Measurements from ENCODE around the gene KIF5C. TPM values are rescaled to one million over a fixed set of nuclear protein-coding genes. Genes with fewer than 3 reads are reported as not detected.

KIF5C gene
- total and polyA plus RNA-seq, 2 experiments from 2014 or later = 45.0 to 49.1 TPM

GRCh38 chr2:148978026-148978685 lies 103.1 kb downstream of the KIF5C start (continued):
- TF ChIP-seq ZNF462 (CRISPR knock-in tag; IDR thresholded peaks at IDR 0.05) = no peak

- H3K4me3 Mint-ChIP-seq = no peak overlapping the region
- no peaks in the 10 kb centered on the region for H3K9me3 Mint-ChIP-seq
- Histone ChIP-seq H3K4me3 (no peak overlapping the region), H3K79me2 (replicated peaks; ENCODE audit: insufficient read depth) (no peaks in the 10 kb centered on the region; the same call in 1 of the 2 replicates), H3K27me3 (ENCODE audit: insufficient read depth) (no peaks in the 10 kb centered on the region), H3K9me2 (ENCODE audit: insufficient read depth) (no peaks in the 10 kb centered on the region), H3K4me1 (ENCODE audit: insufficient read depth) (peaks cover 20% of the 10 kb centered on the region), H4K20me1 (replicated peaks; ENCODE audit: insufficient read depth) (peaks cover 4% of the 10 kb centered on the region; the same call in 1 of the 2 replicates), H3K36me3 (ENCODE audit: insufficient read depth) (no peaks in the 10 kb centered on the region), H3F3A (replicated peaks; ENCODE audit: low read depth) (no peaks in the 10 kb centered on the region), H2AFZ (no peak overlapping the region), H3K27ac (ENCODE audit: low read depth) (no peak overlapping the region), H3K4me2 (no peak overlapping the region)
- peaks cover 45% of the 10 kb centered on the region for H3K36me3 Mint-ChIP-seq (ENCODE audit: low read depth)
- ATAC-seq (no peak), DNase-seq (ENCODE audit: low spot score) (no peak)
- peaks cover 12% of the 10 kb centered on the region for H3K27me3 Mint-ChIP-seq (ENCODE audit: insufficient read depth, low read depth, poor library complexity)
- no peak overlapping the region for H3K27ac Mint-ChIP-seq
- peaks cover 42% of the 10 kb centered on the region for H3K4me1 Mint-ChIP-seq
- no peak for TF ChIP-seq EZH2 (IDR thresholded peaks at IDR 0.05; ENCODE audit: low read depth, unreplicated experiment)
- TF ChIP-seq ZNF331 (CRISPR knock-in tag; IDR thresholded peaks at IDR 0.05; ENCODE audit: low read depth) = no peak
- no peak for TF ChIP-seq STAT1 (IDR thresholded peaks at IDR 0.05; ENCODE audit: unreplicated experiment)
- no peak for TF ChIP-seq CREB1 (CRISPR knock-in tag; IDR thresholded peaks at IDR 0.05; ENCODE audit: low read depth)
- TF ChIP-seq CTCF (conservative IDR thresholded peaks at IDR 0.05; ENCODE audit: low read depth in 2 of 2) = no peak
- no peak for TF ChIP-seq REST (IDR thresholded peaks at IDR 0.05; ENCODE audit: unreplicated experiment)
- TF ChIP-seq POLR2AphosphoS5 (IDR thresholded peaks at IDR 0.05; ENCODE audit: low read depth) = no peak
Observed at GRCh38 chr2:148978706-148979105, 103.7 kb downstream of the KIF5C start.

Measured in GM23338 (cell line).